ENCODE measurements around the gene MFAP3.

The MFAP3 gene

DNA sequence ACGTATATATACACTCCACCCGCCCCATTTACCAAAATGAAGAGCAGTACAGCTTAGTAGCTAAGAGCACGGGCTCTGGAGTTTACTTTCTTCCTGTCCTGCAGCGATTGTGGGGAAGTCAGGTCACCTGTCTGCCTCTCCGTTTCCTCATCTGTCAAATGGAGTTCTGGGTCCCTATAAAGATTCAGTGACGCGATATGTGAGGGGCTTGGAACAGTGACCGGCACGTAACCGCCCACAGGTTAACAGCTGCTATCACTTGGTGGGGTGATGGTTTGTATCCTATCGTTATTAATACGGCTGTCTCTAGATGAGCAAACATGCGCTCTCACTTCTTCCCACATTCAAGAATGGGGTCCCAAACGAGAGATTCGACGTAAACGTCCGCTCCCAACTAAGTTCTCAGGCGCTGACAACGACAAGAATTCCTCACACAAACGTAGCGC lies 483 bp upstream of the MFAP3 start:
- peak overlapping the region; percentile 94 for H3K4me3 Mint-ChIP-seq
- peaks cover 30% of the 10 kb centered on the region for H3K4me1 Mint-ChIP-seq (ENCODE audit: low read depth)
- H3K9me3 Mint-ChIP-seq: no peaks in the 10 kb centered on the region
- H3K27ac Mint-ChIP-seq: peak overlapping the region; percentile 85
- H3K27me3 Mint-ChIP-seq (ENCODE audit: low read depth): no peaks in the 10 kb centered on the region
- H3K36me3 Mint-ChIP-seq (ENCODE audit: low read depth): peaks cover 9% of the 10 kb centered on the region

DNA sequence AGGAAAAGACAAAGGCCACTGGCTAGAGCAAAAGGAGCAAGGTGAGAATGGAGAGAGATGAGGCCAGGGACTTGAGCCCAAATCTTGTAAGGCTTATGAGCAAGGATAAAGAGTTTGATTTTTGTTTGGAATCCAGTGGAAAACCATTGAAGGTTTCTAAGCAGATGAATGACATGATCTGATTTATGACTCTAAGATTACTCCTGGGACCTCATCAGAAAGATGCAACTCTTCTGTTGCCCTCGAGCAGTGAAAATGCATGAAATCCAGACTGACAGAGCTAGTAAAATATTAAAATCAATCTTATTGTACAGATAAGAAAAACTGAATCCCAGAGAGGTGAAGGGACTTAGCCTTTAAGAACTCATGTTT lies 677 bp downstream of the MFAP3 start:
- H3K4me3 Mint-ChIP-seq: peak overlapping the region; percentile 94
- H3K9me3 Mint-ChIP-seq: no peaks in the 10 kb centered on the region
- peak overlapping the region; percentile 85 for H3K27ac Mint-ChIP-seq
- H3K27me3 Mint-ChIP-seq (ENCODE audit: low read depth): no peaks in the 10 kb centered on the region
- H3K4me1 Mint-ChIP-seq (ENCODE audit: low read depth): peaks cover 36% of the 10 kb centered on the region
- H3K36me3 Mint-ChIP-seq (ENCODE audit: low read depth): peaks cover 9% of the 10 kb centered on the region

DNA sequence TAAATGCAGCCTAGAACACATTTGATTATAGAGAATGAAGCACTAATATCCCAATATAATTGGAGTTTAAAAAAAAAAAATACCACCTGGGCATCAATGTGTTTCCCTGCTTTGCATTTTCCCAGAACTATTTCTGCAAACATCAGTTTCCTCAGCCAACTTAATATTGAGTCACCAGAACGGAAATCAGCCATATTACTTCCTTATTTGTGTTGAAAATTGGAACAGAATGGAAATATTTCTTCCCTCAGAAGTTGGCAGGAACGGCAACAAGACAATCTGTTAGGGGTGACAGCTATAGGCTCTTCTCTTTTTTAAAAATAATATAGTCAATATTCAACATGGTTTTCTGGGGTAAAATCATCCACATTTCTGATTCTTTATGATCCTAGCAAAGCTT lies 4.0 kb downstream of the MFAP3 start:
- no peaks in the 10 kb centered on the region for H3K9me3 Mint-ChIP-seq
- H3K27me3 Mint-ChIP-seq (ENCODE audit: low read depth): no peaks in the 10 kb centered on the region
- H3K36me3 Mint-ChIP-seq (ENCODE audit: low read depth): peaks cover 12% of the 10 kb centered on the region
- H3K4me3 Mint-ChIP-seq: no peak overlapping the region
- no peak overlapping the region for H3K27ac Mint-ChIP-seq
- H3K4me1 Mint-ChIP-seq (ENCODE audit: low read depth): peaks cover 45% of the 10 kb centered on the region

DNA sequence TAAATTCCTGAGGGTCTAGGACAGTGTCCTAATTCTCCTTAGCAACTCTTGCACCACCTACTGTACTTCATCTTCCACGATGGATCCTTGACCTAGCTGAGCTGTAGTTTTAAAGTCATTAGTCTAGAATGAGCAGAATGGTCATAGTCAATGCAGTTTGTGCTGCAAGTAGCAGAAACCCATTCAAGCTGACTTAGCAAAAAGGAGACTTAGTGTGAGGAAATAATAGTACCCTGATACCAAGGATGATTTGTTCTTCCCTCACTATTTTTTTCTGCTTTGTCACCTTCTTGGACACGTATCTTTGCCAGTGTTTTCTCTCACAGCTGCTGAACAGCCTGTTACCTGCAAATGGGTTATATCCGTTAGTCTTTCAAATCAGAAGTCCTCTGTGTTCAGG lies 5.3 kb downstream of the MFAP3 start:
- Mint-ChIP-seq H3K9me3 (no peaks in the 10 kb centered on the region), H3K36me3 (ENCODE audit: low read depth) (peaks cover 11% of the 10 kb centered on the region), H3K27me3 (ENCODE audit: low read depth) (no peaks in the 10 kb centered on the region), H3K4me1 (ENCODE audit: low read depth) (peaks cover 40% of the 10 kb centered on the region), H3K4me3 (no peak overlapping the region), H3K27ac (no peak overlapping the region)

DNA sequence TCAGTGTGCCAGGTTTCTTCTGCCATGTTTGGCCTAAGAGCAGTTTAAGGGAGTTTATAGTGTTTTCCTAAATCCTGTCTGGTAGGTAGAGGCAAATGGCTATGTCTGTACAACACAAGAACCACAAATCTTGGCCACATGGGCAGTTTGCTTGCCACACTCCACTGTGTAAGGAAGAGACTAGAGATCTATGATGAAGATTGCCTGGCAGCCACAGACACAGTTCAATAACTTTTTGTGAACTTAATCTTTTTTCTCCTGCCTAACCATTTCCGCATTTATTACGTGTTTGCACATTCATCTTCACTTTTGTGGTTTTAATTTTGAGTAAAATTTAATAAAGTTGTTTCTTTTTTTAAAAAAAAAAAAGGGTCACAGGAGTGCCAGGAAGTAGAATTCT lies 5.8 kb downstream of the MFAP3 start:
- no peaks in the 10 kb centered on the region for H3K9me3 Mint-ChIP-seq
- H3K4me1 Mint-ChIP-seq (ENCODE audit: low read depth): peaks cover 36% of the 10 kb centered on the region
- no peak overlapping the region for H3K4me3 Mint-ChIP-seq
- H3K27ac Mint-ChIP-seq: no peak overlapping the region
- H3K27me3 Mint-ChIP-seq (ENCODE audit: low read depth): no peaks in the 10 kb centered on the region
- peaks cover 11% of the 10 kb centered on the region for H3K36me3 Mint-ChIP-seq (ENCODE audit: low read depth)

DNA sequence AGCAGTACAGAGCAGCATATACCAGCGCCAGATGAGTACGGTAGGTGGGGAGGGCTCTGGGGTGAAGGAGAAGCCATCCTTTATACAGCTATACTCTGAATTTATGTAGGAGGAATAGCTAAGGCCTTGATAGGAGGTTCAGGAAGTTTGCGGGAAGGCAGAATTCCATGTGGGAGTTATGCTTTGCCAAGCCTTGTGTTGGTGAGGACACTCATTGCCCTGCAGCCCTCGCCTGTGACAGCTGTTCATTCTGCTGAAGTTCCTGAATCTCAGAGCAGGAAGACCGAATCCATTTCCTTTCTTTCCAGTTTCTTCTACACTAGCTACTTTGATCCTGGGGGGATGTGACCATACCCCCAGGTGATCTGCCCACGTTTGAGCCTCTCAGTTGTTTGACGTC lies 7.7 kb downstream of the MFAP3 start:
- peaks cover 18% of the 10 kb centered on the region for H3K36me3 Mint-ChIP-seq (ENCODE audit: low read depth)
- no peak overlapping the region for H3K27ac Mint-ChIP-seq
- H3K27me3 Mint-ChIP-seq (ENCODE audit: low read depth): no peaks in the 10 kb centered on the region
- peaks cover 30% of the 10 kb centered on the region for H3K4me1 Mint-ChIP-seq (ENCODE audit: low read depth)
- no peak overlapping the region for H3K4me3 Mint-ChIP-seq
- H3K9me3 Mint-ChIP-seq: no peaks in the 10 kb centered on the region

DNA sequence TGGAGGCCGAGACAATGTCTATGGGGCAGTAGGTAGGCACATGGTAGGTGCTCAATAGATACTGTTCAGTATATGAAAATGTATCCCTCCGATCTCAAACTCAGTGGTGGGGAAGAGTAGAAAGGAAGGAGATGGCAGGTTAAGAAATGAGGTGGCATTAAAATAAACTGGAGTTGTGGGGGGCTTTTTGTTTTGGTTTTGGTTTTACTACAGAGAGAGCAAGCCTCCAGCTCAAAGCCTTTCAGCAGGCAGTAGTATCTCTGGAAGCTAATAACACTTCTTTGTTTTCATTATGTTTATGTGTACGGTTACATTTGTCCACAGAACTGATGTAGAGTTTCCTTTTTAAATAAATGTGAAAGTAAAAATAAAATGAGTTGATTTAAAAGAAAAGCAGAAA lies 8.6 kb downstream of the MFAP3 start:
- H3K27ac Mint-ChIP-seq: no peak overlapping the region
- H3K36me3 Mint-ChIP-seq (ENCODE audit: low read depth): peaks cover 19% of the 10 kb centered on the region
- H3K9me3 Mint-ChIP-seq: no peaks in the 10 kb centered on the region
- peaks cover 28% of the 10 kb centered on the region for H3K4me1 Mint-ChIP-seq (ENCODE audit: low read depth)
- H3K27me3 Mint-ChIP-seq (ENCODE audit: low read depth): no peaks in the 10 kb centered on the region
- H3K4me3 Mint-ChIP-seq: no peak overlapping the region

DNA sequence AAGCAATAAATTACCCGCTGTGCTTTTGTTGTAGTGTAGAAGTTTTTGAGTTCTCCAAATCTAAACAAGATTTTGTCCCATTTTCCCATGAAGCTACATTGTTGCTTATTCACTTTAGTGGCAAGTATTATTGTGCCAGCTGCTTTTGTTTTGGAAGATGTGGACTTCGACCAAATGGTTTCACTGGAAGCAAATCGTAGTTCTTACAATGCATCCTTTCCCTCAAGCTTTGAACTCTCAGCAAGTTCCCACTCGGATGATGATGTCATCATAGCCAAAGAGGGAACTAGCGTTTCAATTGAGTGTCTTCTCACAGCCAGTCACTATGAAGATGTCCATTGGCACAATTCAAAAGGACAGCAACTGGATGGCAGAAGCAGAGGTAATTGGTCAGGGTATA lies 10.9 kb downstream of the MFAP3 start:
- Mint-ChIP-seq H3K27ac (no peak overlapping the region), H3K4me1 (ENCODE audit: low read depth) (peaks cover 19% of the 10 kb centered on the region), H3K27me3 (ENCODE audit: low read depth) (no peaks in the 10 kb centered on the region), H3K4me3 (no peak overlapping the region), H3K9me3 (no peaks in the 10 kb centered on the region), H3K36me3 (ENCODE audit: low read depth) (peaks cover 33% of the 10 kb centered on the region)

DNA sequence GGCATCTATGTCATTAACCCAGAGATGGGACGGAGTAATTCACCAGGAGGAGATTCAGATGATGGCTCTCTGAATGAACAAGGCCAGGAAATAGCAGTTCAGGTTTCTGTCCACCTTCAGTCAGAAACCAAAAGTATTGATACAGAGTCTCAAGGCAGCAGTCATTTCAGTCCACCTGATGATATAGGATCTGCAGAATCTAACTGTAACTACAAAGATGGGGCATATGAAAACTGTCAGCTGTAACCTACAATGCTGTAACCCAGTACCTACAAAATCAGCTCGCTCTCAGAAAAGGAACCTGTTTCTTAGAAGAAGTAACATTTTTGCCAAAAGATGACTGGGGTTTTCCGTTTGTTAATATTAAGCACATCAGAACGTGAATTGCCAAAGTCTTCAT lies 14.7 kb downstream of the MFAP3 start:
- Mint-ChIP-seq H3K27me3 (ENCODE audit: low read depth) (no peaks in the 10 kb centered on the region), H3K36me3 (ENCODE audit: low read depth) (peaks cover 35% of the 10 kb centered on the region)

DNA sequence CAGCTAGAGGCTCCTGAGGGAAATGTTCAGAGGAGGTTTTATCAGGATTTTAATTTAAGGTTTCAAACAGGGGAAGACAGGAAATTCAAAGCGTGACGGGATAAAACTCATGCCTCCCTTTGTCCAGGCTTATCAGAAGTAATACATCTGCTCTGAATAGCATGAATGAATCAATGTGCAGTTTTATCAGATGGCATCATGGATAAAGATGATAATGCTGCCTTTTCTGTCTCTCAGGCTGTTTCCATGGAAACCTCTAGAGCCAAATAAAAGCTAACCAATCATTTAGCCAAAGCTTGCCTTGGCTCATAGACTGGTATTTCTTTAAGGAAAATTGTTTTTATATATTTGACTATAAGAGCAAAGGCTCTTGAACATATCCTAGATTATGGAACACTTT lies 16.4 kb downstream of the MFAP3 start:
- H3K9me3 Mint-ChIP-seq: no peaks in the 10 kb centered on the region
- no peak overlapping the region for H3K4me3 Mint-ChIP-seq
- peaks cover 27% of the 10 kb centered on the region for H3K36me3 Mint-ChIP-seq (ENCODE audit: low read depth)
- H3K27me3 Mint-ChIP-seq (ENCODE audit: low read depth): no peaks in the 10 kb centered on the region
- no peak overlapping the region for H3K27ac Mint-ChIP-seq
- peaks cover 10% of the 10 kb centered on the region for H3K4me1 Mint-ChIP-seq (ENCODE audit: low read depth)

More for the DNA sequence above, 14.7 kb downstream of the MFAP3 start:
- Mint-ChIP-seq H3K4me1 (ENCODE audit: low read depth) (peaks cover 3% of the 10 kb centered on the region), H3K27ac (no peak overlapping the region), H3K4me3 (no peak overlapping the region), H3K9me3 (no peaks in the 10 kb centered on the region)

DNA sequence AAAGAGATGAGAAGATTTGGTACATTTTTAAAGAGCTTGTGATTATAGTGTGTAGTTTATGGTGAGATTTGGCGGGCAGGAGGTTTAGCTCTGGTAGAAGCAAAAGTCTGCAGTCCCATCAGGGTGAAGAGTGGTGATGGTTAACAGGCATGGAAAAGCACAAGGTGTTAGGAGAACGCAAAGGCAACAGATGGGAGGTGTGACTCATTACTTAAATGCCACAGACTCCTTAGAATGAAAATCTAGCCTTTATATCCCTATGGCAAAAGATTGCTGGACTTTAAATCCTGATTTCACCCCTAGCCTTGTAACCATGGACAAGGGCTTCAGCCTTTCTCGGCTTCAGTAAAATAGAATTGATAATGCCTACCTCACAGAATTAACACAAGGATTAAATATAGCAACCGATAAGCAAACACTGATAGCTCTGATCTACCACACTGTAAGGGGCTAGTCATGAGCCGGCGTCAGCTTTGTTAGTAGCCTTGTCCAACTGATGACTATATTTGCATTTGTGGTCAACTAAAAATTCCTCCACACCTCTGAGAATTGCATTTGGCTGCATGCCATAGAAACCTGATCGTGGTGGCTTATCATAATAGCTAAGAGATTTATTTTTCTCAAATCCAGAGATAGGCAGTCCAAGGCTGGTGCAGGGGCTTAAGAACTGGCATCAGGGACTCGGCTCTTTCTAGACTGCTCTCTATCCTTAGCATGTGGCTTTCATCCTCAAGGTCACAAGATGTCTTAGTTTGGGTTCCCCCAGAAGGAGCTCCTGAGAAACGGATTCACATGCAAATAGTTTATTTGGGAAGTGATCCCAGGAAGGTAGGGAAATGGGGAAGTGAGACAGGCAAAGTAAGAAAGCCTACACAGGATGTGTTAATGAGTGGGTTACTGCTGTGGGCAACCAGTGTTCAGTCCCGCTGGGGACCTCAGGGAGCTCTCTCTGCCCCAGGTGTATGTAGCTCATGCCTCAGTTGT lies 19.6 kb downstream of the MFAP3 start:
- H3K27me3 Mint-ChIP-seq (ENCODE audit: low read depth): no peaks in the 10 kb centered on the region
- H3K4me3 Mint-ChIP-seq: no peak overlapping the region
- peaks cover 10% of the 10 kb centered on the region for H3K4me1 Mint-ChIP-seq (ENCODE audit: low read depth)
- no peak overlapping the region for H3K27ac Mint-ChIP-seq
- H3K9me3 Mint-ChIP-seq: no peaks in the 10 kb centered on the region
- peaks cover 13% of the 10 kb centered on the region for H3K36me3 Mint-ChIP-seq (ENCODE audit: low read depth)

DNA sequence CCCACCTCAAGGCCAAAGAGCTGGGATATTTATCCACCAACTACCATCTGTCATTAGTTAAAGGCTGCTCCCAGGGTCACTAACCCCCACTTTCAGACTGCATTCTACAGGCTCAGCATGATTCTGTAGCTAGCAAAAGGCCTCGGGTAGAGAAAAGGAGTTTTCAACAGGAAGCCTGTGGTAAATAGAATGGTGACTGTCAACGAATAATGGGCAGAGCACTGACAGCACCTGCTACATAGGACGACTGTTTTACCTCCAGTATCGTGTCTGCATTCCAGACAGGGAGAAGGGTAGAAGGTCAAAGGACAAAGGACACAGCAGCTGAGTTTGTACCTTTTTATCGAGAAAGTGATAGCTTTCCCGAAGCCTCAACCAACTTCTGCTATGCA lies 20.3 kb downstream of the MFAP3 start:
- no peaks in the 10 kb centered on the region for H3K9me3 Mint-ChIP-seq
- no peaks in the 10 kb centered on the region for H3K27me3 Mint-ChIP-seq (ENCODE audit: low read depth)
- no peak overlapping the region for H3K4me3 Mint-ChIP-seq
- no peak overlapping the region for H3K27ac Mint-ChIP-seq
- peaks cover 10% of the 10 kb centered on the region for H3K36me3 Mint-ChIP-seq (ENCODE audit: low read depth)
- H3K4me1 Mint-ChIP-seq (ENCODE audit: low read depth): peaks cover 8% of the 10 kb centered on the region

DNA sequence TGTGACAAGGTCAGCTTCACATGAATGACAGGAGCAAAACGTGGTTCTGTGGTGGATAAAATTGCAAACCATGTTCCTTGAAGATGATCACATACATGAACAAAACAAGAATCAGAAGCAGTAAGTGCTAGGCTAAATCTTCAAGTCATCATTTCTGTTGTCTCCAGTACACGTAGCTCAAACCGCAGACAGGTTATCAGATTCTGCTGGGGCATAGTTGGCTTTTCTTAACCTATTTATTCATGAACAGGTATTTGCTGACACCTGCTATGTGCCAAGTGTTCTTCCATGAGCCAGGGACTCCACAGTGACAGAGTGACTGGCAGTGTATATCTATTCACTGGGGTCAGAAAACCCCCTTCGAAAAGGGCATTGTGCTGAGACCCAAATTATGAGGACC lies 20.8 kb downstream of the MFAP3 start:
- no peak overlapping the region for H3K4me3 Mint-ChIP-seq
- H3K27ac Mint-ChIP-seq: no peak overlapping the region
- H3K9me3 Mint-ChIP-seq: no peaks in the 10 kb centered on the region
- peaks cover under 1% of the 10 kb centered on the region for H3K27me3 Mint-ChIP-seq (ENCODE audit: low read depth)
- H3K4me1 Mint-ChIP-seq (ENCODE audit: low read depth): peaks cover 8% of the 10 kb centered on the region
- H3K36me3 Mint-ChIP-seq (ENCODE audit: low read depth): peaks cover 8% of the 10 kb centered on the region

DNA sequence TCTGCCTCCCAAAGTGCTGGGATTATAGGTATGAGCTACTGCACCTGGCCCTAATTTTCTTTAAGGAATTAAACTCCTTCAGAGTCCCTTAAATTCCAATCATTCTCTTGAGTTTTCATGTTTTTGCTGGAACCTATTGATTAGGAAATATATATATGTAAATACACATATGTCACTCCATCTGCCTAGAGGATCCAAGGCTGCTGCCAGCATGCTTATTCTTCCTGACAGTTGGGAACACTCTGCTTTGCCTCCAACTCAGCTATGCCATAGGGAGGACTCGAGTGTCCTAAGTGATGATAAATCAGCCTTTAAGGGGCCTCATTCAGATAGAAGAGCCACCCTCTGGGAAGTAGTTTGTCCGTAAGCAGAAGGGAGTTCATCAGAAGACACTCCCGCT lies 21.8 kb downstream of the MFAP3 start:
- Mint-ChIP-seq H3K4me1 (ENCODE audit: low read depth) (peaks cover 8% of the 10 kb centered on the region), H3K9me3 (no peaks in the 10 kb centered on the region), H3K27me3 (ENCODE audit: low read depth) (peaks cover 3% of the 10 kb centered on the region)

DNA sequence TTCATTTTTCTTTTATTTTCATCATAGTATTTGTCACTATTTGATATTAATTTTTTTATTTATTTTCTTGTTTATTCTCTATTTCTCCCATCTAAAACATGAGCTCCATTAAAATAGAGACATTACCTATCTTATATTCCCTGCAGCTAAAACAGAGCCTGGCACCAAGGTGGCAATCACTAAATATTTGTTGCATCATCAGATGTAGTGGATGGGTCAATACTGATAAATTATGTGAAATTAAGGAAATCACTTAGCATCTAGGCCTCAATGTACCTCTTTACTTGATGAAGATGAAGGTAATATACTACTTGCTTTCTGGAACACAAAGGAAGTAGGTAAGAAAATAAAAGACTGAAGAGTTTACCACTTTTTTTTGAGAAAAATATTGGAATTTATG lies 24.6 kb downstream of the MFAP3 start:
- Mint-ChIP-seq H3K4me3 (no peak overlapping the region), H3K36me3 (ENCODE audit: low read depth) (peaks cover 2% of the 10 kb centered on the region), H3K27me3 (ENCODE audit: low read depth) (peaks cover 5% of the 10 kb centered on the region), H3K4me1 (ENCODE audit: low read depth) (peaks cover 8% of the 10 kb centered on the region), H3K27ac (no peak overlapping the region), H3K9me3 (no peaks in the 10 kb centered on the region)

More for the DNA sequence above, 21.8 kb downstream of the MFAP3 start:
- H3K27ac Mint-ChIP-seq: no peak overlapping the region
- H3K36me3 Mint-ChIP-seq (ENCODE audit: low read depth): peaks cover 5% of the 10 kb centered on the region
- H3K4me3 Mint-ChIP-seq: no peak overlapping the region

Data from T-helper 1 cell treated with Interleukin-12 subunit alpha and Interleukin-12 subunit beta and Interleukin-4 antibody, amounts not matched to agents 30 μg/mL and 1 μg/mL, for 36 hours (primary cell).